ENCODE measurements around the gene APH1A.

APH1A gene

DNA sequence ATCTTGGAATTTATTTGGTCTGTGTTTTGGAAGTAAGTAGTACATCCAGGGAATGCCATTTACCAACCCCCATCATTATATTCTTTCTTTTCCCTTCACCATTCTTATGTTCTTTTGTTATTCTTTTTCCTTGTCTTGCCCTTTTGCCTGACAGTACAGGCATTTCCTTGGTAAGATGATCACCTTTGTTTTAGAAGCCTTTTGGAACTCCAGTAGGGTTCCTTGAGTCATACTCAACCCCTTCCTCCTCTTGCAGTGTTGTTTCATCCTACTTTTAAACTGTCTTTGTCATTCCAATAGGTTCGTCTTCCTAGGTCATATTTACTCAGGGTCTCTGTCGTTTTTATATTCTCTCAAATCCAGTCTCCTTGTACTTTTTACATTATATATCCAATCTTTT is 34.1 kb upstream of the APH1A start:
- ATAC-seq (ENCODE audit: low read depth) = no peak
- no peak for DNase-seq (ENCODE audit: low spot score)
- Histone ChIP-seq H3K9me3 (ENCODE audit: severe bottlenecking) (no peaks in the 10 kb centered on the region), H3K36me3 (ENCODE audit: low read depth) (peaks cover 87% of the 10 kb centered on the region), H3K4me3 (ENCODE audit: severe bottlenecking) (no peak overlapping the region), H3K4me1 (ENCODE audit: insufficient read depth, poor library complexity, severe bottlenecking) (no peaks in the 10 kb centered on the region), H3K27me3 (ENCODE audit: insufficient read depth, poor library complexity, severe bottlenecking) (no peaks in the 10 kb centered on the region), H3K27ac (ENCODE audit: poor library complexity, severe bottlenecking) (no peak overlapping the region)
- TF ChIP-seq CTCF (IDR thresholded peaks at IDR 0.05; ENCODE audit: poor library complexity, severe bottlenecking) = no peak

- no peak overlapping the region for H3K4me3 ChIP-seq (ENCODE audit: severe bottlenecking)
- H3K9me3 ChIP-seq (ENCODE audit: severe bottlenecking) = no peaks in the 10 kb centered on the region
- ATAC-seq (ENCODE audit: low read depth) (no peak), DNase-seq (ENCODE audit: low spot score) (no peak)
- H3K36me3 ChIP-seq (ENCODE audit: low read depth) = peaks cover 87% of the 10 kb centered on the region
- no peaks in the 10 kb centered on the region for H3K27me3 ChIP-seq (ENCODE audit: insufficient read depth, poor library complexity, severe bottlenecking)
- TF ChIP-seq CTCF (IDR thresholded peaks at IDR 0.05; ENCODE audit: poor library complexity, severe bottlenecking) = no peak
- no peak overlapping the region for H3K27ac ChIP-seq (ENCODE audit: poor library complexity, severe bottlenecking)
- H3K4me1 ChIP-seq (ENCODE audit: insufficient read depth, poor library complexity, severe bottlenecking) = no peaks in the 10 kb centered on the region
Observed at GRCh38 chr1:150302338-150302737, 33.5 kb upstream of the APH1A start.

DNA sequence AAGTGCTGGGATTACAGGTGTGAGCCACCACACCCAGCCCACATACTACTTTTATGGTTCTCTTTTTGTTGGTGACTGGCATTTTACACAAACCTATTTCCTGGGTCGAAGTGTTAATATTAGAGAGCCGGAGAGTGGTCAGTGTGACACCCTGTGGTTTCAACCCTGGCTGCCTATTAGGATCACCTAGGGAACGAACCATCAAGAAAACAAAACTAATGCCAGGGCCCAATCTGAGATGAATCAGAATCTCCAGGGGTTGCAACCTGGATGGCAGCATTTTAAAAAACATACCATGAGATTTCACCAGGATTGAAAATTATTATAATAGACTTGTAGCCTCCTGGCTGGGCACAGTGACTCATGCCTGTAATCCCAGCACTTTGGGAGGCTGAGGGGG is 30.9 kb upstream of the APH1A start:
- Histone ChIP-seq H3K27ac (ENCODE audit: poor library complexity, severe bottlenecking) (no peak overlapping the region), H3K4me1 (ENCODE audit: insufficient read depth, poor library complexity, severe bottlenecking) (no peaks in the 10 kb centered on the region), H3K36me3 (ENCODE audit: low read depth) (peaks cover 92% of the 10 kb centered on the region), H3K27me3 (ENCODE audit: insufficient read depth, poor library complexity, severe bottlenecking) (no peaks in the 10 kb centered on the region), H3K9me3 (ENCODE audit: severe bottlenecking) (no peaks in the 10 kb centered on the region), H3K4me3 (ENCODE audit: severe bottlenecking) (no peak overlapping the region)
- DNase-seq (ENCODE audit: low spot score) (no peak), ATAC-seq (ENCODE audit: low read depth) (no peak)
- TF ChIP-seq CTCF (IDR thresholded peaks at IDR 0.05; ENCODE audit: poor library complexity, severe bottlenecking) = no peak

DNA sequence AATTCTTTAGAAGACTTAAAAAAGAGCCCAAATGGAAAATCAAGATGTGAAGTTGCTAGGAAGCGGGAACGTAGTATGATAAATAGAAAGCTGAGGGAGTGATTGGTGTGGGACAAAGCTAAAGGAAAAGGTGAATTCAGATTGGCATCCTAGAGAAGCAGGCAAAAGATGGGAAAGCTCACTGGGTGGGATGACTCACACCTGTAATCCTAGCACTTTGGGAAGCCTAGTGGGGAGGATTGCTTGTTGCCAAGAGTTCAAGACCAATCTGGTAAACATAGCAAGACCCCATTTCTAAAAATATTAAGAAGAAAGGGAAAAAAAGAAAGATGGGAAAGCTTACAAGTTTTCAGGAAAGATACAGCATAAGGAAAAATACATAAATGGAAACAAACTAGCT is 26.7 kb upstream of the APH1A start:
- Histone ChIP-seq H3K4me1 (ENCODE audit: insufficient read depth, poor library complexity, severe bottlenecking) (peaks cover 5% of the 10 kb centered on the region), H3K36me3 (ENCODE audit: low read depth) (peaks cover 56% of the 10 kb centered on the region), H3K4me3 (ENCODE audit: severe bottlenecking) (no peak overlapping the region), H3K27ac (ENCODE audit: poor library complexity, severe bottlenecking) (no peak overlapping the region), H3K9me3 (ENCODE audit: severe bottlenecking) (no peaks in the 10 kb centered on the region), H3K27me3 (ENCODE audit: insufficient read depth, poor library complexity, severe bottlenecking) (no peaks in the 10 kb centered on the region)
- DNase-seq (ENCODE audit: low spot score) (no peak), ATAC-seq (ENCODE audit: low read depth) (no peak)
- TF ChIP-seq CTCF (IDR thresholded peaks at IDR 0.05; ENCODE audit: poor library complexity, severe bottlenecking) = no peak

- peak within 1 kb of the TSS; percentile 38 for H3K27ac ChIP-seq (ENCODE audit: poor library complexity, severe bottlenecking)
- peak; percentile 99 for ATAC-seq (ENCODE audit: low read depth)
Observed at GRCh38 chr1:150293433-150294253, 24.8 kb upstream of the APH1A start, which contains the start of gene MRPS21. MRPS21 (plus strand) TSS chr1:150293861; CDS start chr1:150294367, 506 bp downstream.

More at GRCh38 chr1:150293433-150294253, 24.8 kb upstream of the APH1A start, which contains the start of gene MRPS21:
- peaks cover 41% of the 10 kb centered on the region for H3K36me3 ChIP-seq (ENCODE audit: low read depth)
- DNase-seq (ENCODE audit: low spot score) = peak; percentile 86
- H3K4me1 ChIP-seq (ENCODE audit: insufficient read depth, poor library complexity, severe bottlenecking) = peaks cover 5% of the 10 kb centered on the region
- peak within 1 kb of the TSS; percentile 58 for H3K4me3 ChIP-seq (ENCODE audit: severe bottlenecking)
- no peaks in the 10 kb centered on the region for H3K27me3 ChIP-seq (ENCODE audit: insufficient read depth, poor library complexity, severe bottlenecking)
- TF ChIP-seq CTCF (IDR thresholded peaks at IDR 0.05; ENCODE audit: poor library complexity, severe bottlenecking) = no peak
- no peaks in the 10 kb centered on the region for H3K9me3 ChIP-seq (ENCODE audit: severe bottlenecking)
